ENCODE results near the gene CD3D. TPM values are rescaled to one million over a fixed set of nuclear protein-coding genes. Genes with fewer than 3 reads are reported as not detected.

Gene CD3D
- total and polyA plus RNA-seq, 2 of the 4 experiments (the other 2 are of a cell fraction): not detected

DNA sequence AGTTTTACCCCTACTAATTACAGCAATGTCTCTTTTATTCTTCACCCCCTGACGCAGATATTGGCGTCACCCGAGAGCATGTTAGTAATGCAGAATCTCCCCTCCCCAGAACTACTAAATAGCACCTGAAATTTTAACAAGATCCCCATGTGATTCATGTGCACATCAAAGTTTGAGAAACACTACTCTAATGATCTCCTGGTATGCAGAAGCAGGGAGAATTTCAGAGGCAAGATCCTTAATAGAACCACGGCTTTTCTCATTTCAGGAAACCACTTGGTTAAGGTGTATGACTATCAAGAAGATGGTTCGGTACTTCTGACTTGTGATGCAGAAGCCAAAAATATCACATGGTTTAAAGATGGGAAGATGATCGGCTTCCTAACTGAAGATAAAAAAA is 7.0 kb upstream of the CD3D start:
- H2AK9ac ChIP-seq (replicated peaks; ENCODE audit: low read depth, low read length, poor library complexity): no peak overlapping the region
- no peak overlapping the region for H3K4ac ChIP-seq (ENCODE audit: low read depth, low read length)
- no peaks in the 10 kb centered on the region for H3K9me1 ChIP-seq (ENCODE audit: insufficient read depth, low read length)
- H3K4me3 ChIP-seq (ENCODE audit: insufficient read depth, low read depth, low read length): no peak overlapping the region
- H3K18ac ChIP-seq (ENCODE audit: low read depth, low read length): no peak overlapping the region
- H2BK5ac ChIP-seq (ENCODE audit: low read depth, low read length, poor library complexity, severe bottlenecking): no peak overlapping the region
- no peak overlapping the region for H2AK5ac ChIP-seq (ENCODE audit: low read depth, low read length)
- H3K9ac ChIP-seq (ENCODE audit: low read depth, low read length): no peak overlapping the region
- no peak overlapping the region for H3K14ac ChIP-seq (replicated peaks; ENCODE audit: low read depth, low read length)
- ChIA-PET POLR2A (ENCODE audit: unreplicated experiment) (no interaction called here), CTCF (no interaction called here)
- 83% methylated on average over 1 of the region's 6 CpGs; no CpG with 5 or more reads in 1 of the 2 experiments for WGBS, 2 experiments (ENCODE audit: extremely low coverage in 2 of 2, insufficient read length in 1 of 2)
- no TSS peak for BruUV-seq (replicated peaks)
- dilution Hi-C loops (cut with HindIII; ENCODE audit: low sequenced_read_pairs, unreplicated experiment) (no loop called here), intact Hi-C loops (cut with micrococcal nuclease) (no loop called here), in situ Hi-C loops (cut with MboI; ENCODE audit: low sequenced_read_pairs) (loop anchor here (5.0 kb wide), 1 partner anchor 152 kb away; no protein-coding TSS in a partner anchor)
- no peaks in the 10 kb centered on the region for H3K9me3 ChIP-seq (ENCODE audit: control insufficient read depth, insufficient read depth, low read length)
- H3K4me1 ChIP-seq (ENCODE audit: control insufficient read depth, insufficient read depth, low read length): no peaks in the 10 kb centered on the region
- no peak overlapping the region for H3K27ac ChIP-seq (ENCODE audit: insufficient read depth, low read length)
- H2AFZ ChIP-seq (replicated peaks; ENCODE audit: low read length, poor library complexity): no peak overlapping the region
- H3K23ac ChIP-seq (ENCODE audit: low read depth, low read length): no peak overlapping the region
- ATAC-seq (ENCODE audit: low read depth) (no peak), DNase-seq (no peak)
- H2BK120ac ChIP-seq (ENCODE audit: low read depth, low read length): no peak overlapping the region
- H4K5ac ChIP-seq (ENCODE audit: low read depth, low read length): no peak overlapping the region
- no peaks in the 10 kb centered on the region for H4K20me1 ChIP-seq (ENCODE audit: insufficient read depth, low read length)
- H3K27me3 ChIP-seq (ENCODE audit: control insufficient read depth, insufficient read depth, low read length): peaks cover 14% of the 10 kb centered on the region
- H3K56ac ChIP-seq (ENCODE audit: extremely low read depth, insufficient read depth, low read length): no peak overlapping the region
- no peaks in the 10 kb centered on the region for H3K36me3 ChIP-seq (ENCODE audit: control insufficient read depth, insufficient read depth, low read length)
- no peak overlapping the region for H4K91ac ChIP-seq (ENCODE audit: insufficient read depth, low read depth, low read length)
- no peak for TF ChIP-seq POLR2A (IDR thresholded peaks at IDR 0.05; ENCODE audit: low read depth, low read length)
- no peak overlapping the region for H2BK15ac ChIP-seq (ENCODE audit: low read depth, low read length)
- no peaks in the 10 kb centered on the region for H3K79me1 ChIP-seq (ENCODE audit: low read depth in 1 of 2, low read length in 2 of 2)
- H4K8ac ChIP-seq (ENCODE audit: low read depth in 2 of 2, low read length in 2 of 2): no peak overlapping the region
- H3K4me2 ChIP-seq (ENCODE audit: low read depth, low read length): no peak overlapping the region
- no peak overlapping the region for H2BK20ac ChIP-seq (ENCODE audit: low read depth, low read length)
